NCI-H1436 (cell line): ENCODE data around the gene IL3.
A peak's percentile ranks its signal among the peaks of the same experiment; 100 is the strongest.

Experiments used
- DNase-seq: peaks from one replicate; lab custom pipeline; 2025; lab: John Stamatoyannopoulos, UW

Gene IL3, protein sequence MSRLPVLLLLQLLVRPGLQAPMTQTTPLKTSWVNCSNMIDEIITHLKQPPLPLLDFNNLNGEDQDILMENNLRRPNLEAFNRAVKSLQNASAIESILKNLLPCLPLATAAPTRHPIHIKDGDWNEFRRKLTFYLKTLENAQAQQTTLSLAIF

DNA sequence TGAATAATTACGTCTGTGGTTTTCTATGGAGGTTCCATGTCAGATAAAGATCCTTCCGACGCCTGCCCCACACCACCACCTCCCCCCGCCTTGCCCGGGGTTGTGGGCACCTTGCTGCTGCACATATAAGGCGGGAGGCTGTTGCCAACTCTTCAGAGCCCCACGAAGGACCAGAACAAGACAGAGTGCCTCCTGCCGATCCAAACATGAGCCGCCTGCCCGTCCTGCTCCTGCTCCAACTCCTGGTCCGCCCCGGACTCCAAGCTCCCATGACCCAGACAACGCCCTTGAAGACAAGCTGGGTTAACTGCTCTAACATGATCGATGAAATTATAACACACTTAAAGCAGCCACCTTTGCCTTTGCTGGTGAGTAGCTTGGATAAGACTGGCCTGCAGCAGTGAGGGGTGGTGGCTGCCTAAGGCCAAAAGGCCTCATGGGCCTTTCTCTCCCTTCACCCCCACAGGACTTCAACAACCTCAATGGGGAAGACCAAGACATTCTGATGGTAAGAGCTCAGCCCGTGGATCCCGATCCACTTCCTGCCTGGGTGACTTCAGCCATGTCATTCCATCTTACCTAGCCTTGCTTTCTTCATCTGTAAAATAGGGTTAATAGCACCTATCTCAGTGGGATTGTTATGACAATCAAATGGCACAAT lies at the start of gene IL3:
IL3 (plus strand) TSS at position 155 of the 661 bp plus-strand sequence; CDS start at position 207, 52 bp downstream.
- no peak for DNase-seq

DNA sequence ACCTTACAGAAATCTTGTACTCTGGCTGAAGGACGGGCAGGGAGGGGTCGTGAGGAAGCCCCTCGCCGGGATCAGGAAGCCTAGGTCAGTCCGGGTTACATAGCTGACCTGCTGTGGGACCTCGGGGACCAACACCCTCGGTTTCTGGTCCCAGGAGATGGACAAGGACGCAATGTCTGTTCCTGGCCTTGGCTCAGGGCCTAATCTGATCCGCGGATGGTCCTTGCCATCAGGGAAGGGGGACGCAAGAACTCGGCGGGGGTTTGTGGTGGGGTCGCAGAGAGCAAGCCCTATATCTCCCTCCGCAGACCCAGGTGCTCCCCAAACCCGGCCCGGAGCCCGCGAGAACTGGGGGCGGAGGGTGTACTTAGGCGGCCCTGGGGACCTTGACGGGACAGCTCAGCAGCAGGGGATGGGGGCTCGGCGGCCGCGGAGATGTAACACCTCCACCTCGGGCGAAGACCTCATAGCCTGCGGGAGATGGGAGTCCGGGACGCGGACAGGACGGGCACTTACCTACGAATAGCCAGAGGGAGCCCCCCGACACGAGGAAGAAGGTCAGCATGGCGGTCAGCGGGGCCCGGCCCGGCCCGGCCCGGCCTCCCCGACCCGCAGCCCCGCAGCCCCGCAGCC lies 49.4 kb upstream of the IL3 start:
- no peak for DNase-seq

DNA sequence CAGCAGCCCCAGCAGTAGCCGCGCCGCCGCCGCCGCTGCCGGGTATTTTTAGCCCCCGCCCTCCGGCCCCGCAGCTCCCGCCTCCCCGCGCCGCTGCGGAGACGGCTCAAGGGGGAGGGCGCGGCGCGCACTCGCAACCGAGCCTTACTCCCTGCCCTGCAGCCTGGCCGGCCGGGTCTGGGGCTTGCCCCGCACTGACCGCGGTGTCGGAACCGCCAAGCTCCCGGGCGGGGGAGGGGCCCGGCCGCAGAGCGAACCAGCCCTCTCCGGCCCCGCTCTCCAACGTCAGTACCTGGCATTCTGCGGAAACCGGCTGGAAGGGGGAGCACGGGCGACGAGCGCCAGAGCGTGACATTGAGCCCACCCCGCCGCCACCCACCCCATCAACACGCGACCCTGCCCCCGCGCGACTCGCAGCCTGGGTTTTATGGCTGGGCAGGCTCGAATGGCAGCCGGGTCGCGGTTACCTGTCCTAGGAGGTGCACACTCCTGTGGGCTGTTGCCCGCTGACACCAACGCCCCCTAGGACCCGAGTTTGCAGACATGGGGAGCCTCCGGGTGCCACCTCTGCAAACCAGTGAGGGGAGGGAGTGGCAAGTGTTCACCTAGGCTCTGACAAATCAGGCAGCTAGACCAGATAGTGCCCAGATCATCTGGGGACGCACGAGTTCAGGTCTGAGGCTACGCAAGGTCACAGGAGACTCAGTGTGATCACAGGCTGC lies 48.7 kb upstream of the IL3 start, which contains the start of gene ACSL6:
ACSL6 (minus strand) TSS at position 37 of the 722 bp plus-strand sequence. CDS start 105 bp downstream, outside the sequence.
- DNase-seq, result peak; percentile 24

DNA sequence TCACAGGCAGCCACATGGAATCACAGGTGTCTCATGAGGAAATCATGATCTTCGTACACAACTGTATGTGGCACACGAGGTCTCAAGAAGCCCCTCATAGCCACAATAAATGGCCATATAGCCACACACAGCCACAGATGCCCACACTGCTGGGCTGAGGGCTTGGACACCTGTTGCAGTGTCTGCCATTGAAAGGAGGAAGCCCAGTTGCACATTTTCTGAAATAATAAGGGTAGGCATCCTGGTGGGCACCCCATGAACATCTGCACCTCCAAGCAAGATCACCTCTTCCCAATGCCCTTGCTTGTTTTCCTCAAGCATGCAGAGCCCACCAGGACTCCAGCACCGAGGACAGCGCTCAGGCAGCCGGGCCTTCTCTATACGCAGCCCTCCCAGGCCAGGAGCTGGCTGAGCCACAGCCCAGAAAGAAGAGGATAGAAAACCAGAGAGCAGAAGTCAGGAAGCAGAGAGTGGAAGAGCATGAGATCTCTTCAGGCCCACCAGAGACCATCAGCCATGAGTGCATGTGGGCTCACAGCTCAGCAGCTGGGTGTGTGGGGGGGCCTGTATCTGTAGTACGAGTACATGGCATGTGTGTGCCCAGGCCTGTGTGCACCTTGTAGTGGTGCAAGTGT lies 48.0 kb upstream of the IL3 start:
- DNase-seq, result no peak

DNA sequence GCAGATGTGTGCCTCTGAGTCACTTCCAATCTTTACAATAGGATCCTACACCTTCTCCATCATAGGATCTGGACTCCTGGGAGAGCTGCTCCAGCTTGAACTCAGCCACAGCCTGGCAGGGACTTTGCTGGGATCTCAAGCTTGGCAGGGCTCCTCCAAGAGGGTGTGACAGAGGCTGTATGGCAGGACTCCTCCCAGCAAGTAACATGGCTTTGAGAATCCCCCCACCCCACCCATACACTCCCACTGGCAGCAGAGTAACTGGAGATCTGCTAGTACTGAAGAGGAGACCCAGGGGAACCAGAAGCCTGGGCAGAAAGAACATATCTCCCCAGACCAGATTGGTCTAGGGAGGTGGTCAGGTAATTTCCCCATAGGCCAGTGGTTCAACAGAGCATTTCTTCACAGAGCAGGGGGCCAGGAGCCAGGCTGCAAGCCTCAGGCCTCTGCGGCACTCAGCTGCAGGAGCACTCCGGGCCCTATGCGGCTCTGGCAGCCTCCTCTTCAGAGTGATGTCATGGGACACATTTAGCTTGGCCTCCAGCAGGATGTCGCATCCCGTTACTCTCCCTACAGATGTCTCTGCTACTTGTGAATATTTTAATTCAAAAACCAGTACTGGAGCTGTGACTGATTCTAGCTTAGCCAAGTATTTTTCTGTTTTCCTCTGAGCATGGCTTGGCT lies 47.3 kb upstream of the IL3 start:
- no peak for DNase-seq

DNA sequence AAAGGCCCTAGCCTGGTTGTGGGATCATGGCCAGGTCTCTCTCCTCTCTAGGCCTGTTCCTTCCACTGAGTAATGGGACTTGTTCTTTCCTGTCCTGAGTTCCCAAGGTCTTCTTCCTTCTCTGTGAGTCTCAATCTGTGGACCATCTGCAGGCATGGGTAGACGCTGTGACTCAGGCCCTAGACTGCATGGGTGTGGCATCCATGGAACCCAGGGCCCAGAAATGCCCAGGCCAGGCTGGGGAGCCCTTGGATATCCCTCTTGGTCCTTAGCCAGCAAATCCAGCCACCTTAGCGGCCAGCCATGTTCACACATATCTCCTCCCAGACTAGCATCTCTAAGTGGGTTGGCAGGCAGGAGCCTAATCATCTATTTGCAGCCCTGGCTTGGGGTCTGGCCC lies 46.7 kb upstream of the IL3 start:
- DNase-seq, result no peak

DNA sequence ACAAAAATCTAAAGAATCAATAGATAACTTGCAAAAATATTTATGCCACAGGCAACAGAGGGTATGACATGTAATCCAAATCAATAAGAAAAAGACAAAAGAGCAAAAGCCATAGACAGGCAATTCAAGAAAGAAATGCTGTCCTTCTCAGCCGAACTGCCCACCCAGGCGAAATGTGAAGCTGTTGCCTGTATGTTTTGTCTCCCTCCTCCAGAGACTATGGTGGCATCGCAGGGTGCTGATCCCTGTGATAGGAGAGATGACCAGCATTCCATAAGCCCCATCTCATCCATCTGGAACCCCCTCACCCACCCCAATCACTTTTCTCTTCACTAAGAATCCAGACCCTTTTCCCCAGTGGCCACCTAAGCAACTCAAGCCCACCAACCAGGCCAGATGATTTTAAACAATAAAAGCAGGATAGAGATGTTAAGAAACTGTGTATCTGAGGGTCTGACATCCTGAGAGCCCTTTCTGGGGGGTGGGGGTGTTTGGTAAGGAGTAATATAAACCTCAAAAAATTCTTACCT lies 43.7 kb upstream of the IL3 start:
- DNase-seq, result no peak

DNA sequence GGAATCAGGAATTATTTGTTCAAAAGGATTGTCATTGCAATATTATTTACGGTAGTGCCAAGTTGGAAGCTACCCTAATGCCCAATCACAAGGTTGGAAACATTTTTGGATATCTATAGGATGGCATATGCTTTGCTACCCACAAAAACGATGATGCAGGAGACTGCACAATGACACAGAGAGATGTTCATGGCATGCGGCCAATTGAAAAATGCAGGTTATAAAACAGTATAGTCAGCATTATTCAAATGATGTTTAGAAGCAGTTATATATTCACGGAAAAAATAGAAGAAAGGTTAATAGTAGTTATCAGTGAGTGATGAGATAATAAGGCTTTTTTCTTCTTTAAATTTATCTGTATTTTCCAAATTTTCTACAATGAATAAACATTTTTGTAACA lies 43.1 kb upstream of the IL3 start:
- DNase-seq, result no peak

DNA sequence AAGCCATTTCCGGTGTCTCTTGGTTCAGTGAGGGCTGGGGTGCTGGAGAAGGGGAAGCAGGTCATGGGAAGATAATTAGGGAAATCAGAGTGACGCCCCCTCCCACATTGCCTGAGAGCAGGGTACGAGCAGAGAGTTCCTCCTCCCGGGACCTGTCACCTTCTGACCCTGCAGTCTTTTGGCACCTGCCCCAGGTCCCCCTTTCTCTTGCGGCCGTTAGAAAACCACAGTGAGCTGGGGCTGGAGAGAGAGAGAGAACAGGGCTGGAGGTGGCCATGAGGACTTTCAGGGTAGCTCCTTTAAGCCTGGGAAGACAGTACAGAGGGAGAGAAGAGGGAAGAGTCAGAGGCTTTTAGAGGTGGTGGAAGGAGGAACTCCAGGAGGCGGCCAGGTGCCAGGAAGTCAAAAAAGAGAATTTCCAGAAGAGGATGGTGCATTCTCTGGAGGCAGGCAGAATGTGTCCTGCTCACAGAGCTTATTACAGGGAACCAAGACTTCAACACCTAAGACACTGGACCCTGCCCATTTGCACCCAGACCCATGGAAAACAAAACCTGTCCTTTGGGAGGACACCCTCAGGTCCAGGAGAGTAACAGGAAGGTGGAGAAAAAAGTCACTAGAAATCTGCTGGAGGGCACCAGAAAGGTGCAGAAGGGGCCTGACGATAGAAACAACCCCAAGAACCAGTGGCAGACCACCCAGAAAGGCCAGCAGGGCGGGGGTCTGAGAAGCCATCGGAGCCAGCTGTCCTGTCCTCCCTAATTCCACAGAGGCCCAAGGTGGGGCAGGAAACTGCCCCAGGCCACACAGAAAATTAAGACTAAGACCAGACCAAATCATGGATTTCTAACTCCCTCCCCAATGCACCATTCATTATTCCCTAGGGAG lies 42.5 kb upstream of the IL3 start:
- no peak for DNase-seq

DNA sequence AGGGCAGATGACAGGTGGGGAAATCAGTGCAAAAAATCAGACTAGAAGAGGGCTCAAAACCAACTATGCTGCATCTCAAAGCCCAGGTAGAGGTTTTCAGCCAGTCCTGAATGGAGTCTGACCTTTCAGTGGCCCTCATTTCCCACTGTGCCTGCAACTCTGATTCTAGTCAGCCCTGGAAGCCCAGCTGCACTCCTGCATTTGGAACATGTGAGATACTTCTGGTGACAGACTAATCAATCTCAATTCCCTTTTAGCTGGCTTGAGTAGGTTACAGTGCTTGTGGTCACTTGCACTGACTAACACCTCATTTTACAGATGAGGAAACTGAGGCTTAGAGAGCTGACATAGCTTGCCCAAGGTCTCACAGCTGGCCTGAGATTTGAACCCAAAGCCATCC lies 41.1 kb upstream of the IL3 start:
- DNase-seq, result no peak

DNA sequence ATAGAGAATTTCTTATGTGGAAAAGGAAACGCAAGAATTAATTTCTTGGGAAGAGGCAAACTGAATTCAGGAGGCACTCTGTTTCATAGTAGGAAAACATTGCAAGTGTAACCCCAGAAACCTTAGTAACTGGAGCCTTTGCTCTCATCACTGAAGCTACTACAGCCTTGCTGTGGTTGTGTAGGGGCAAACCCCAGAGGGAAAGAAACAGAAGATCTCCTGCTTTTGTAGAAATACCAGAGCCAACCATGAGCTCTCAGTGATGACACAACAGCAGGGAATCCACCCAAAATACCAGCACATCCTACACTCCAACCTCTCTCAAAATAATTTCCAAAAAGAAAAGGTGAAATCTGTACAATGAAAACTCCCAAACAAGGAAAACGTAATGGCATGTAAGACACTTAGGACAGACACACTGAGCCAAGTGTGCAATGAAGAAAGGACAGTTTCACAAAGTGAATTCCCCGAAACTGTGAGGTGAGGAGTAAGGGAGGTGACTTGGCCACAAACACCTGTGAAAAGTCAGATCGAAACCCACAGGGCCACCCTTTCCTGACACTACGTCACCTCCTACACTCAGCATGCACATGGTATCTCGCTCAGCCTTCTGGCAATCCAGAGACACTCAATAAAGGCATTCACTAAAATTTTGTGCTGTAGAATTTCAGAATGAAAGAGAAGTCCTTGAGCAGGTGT lies 40.4 kb upstream of the IL3 start:
- no peak for DNase-seq

DNA sequence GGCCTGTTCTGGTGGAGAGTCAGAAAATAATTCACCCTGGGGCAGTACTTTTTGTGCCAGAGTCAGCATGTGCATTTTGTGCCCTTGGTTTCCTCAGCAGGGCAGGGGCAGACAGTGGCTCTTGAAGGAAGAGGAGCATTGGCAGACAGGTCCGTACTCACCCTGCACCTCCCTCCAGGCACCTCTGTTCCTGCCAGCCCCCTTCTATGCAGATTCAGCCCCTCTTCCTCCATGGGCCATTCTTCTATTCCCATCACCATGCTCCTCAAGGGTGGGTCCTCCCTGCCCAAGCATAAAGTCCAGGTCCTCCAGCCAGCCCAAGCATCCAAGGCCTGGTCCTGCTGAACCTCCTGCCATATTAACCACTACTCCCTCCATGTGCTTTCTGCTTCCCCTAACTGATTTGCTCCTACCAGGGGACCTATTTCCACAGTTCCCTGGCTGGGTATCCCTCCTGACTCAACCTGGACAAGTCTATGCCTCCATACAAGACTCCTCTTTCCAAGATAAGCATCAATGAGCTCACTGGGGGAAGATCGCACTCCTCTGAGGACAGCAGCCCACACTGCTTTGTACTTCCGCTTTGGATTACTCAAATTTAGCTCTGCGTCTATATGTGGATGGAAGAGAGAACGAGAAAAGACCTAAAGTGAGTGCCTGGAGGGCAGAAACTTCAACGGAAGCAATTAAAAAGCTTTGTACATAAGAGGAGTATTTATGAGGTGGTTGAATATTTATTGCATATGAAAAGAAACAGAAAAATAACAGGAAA lies 39.7 kb upstream of the IL3 start:
- DNase-seq, result no peak

DNA sequence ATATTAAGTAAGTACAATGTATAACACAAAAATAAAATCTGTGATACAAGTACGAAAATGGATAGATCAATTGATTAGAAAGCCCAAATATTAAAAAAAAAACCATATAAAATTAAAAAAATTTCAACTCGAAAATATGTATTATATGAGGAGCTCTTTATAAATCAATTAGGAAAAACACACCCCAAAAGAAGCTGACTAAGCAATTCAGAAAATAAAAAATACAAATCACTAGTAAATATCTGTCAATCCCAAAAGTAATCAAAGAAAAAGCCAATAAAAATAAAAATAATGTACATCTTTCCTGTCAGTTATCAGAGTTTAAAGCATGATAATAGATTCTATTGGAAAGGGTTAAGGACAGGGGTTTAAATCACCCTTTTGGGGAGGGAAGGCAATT lies 38.8 kb upstream of the IL3 start:
- no peak for DNase-seq

DNA sequence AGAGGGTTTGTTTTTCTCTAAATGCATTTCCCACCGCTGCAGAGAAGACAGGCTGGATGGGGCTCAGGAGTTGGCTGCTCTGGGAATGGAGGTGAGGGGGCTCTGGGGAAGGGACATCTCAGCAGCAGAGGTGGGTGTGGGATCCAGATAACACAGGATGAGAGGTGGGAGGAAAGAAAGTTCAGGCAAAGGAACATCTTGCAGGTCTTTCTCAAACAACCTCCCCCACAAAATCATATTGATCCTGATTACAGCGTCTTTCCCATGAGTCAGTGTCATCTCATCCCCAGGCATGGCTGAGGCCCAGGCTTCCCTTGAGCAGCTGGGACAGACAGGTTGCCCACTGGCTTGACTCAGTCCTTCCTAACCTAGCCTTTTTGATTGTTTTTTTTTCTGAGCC lies 37.7 kb upstream of the IL3 start:
- no peak for DNase-seq

DNA sequence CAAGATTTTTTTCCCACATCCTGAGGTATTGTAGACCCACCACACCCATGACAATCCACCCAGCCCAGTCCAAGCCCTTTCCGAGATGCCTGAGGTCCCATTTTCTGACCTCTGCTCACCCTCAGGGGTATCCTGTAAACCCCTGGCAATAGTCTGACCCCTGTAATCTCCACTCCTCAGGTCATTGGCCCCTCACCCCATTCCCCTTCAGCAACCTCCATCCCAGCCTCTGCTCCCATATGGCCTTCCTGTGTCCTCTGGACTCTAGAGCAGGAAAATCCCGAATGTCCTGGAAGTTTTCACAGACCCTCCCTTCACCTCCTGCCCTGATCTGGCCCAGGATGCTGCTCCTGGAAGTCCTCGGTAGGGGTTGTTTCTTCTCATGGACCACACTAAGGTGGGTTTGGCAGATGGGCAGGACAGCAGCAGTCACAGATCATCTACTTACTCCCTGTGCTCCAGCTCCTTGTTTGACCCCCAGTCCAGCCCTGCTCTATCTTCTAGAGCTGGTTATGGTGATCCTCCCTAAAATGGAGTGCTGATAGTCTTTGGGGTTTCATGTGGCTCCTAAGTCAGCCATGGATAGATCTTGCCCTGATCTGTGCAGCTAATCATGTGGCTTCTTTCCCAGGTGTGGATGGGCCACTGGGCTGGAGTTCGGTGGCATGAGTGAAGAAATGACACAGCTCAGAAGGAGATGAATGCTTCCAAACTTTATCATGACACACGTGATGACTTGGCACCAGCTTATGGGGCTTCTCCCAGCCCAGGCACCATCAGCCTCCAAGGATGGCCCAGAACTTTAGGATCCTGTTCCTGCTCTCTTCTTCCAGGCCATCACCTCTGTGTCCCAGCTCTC lies 37.0 kb upstream of the IL3 start:
- DNase-seq, result no peak

DNA sequence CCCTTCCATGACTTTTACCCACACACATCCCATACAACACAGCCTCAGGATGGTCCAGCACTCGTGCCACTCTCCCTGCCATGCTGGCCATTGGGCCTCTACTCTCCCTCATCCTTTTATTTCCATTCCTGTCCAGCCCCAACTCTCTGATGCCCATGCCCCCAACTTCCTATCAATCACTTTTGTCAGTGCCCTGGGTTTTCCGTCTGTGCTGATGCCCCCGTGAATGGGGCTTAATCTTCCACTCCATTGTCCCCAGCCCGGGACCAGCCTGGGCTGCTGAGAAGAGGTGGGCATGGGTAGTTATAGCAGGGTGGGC lies 36.4 kb upstream of the IL3 start:
- no peak for DNase-seq

DNA sequence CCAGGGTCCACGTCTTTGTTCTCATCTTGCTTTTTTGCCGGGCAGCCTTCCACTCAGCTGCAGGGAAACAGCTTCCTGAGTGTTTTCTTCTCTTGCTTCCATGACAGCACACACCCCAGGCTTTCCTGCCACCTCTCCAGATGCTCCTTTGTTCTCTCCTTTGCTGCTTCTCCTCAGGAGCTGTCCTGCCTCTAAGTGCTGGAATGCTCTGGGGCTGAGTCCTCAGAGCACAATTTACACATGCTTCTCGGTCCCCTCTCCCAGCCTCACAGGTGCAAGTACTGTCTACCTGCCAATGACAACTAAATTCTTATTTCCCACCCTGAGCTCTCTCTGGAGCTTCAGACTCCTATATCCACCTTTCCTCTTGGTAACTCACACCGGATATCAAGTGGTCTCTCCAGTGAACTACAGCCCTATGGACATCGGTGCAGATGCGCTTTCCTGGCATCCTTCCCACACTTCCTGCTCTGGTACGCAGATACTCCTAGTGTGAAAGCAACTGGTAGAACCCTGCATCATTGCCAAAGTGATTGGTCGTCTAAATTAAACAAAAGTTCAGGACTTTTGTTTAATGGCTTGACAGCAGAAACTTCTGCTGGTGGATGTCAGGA lies 35.6 kb upstream of the IL3 start:
- no peak for DNase-seq

DNA sequence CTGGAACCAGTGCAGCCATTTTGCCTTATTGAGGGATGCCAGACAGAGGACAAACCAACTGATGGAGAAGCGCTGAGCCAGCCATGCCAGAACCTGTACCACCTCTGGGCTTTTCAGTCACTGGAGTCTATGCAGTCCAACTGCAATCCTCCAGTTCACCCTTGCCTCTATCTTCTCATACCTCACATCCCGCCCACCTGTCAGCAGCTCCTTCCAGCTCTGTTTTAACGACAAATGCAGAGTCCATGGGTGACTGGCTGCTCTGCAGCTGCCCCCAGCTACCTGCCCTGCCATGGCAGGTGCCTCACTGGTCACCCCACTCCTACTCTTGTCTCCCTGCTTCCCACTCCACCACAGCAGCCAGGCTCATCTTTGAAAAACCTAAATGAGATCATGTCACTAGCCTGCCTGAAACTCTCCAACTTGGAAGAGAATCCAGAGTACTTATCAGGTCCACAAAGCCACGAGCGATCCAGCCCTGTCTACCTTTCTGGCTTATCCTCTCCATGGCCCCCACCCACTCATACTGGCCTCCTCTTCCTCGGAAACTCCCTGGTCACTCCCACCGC lies 35.0 kb upstream of the IL3 start:
- no peak for DNase-seq
